Vagina (tissue), 2 donors: ENCODE measurements around the gene BIRC6.

Experiments
- CTCF ChIP-seq, 3 experiments: fragments of 450-650 bp in 2 of 3; fragments of 200-600 bp in 1 of 3; sonication (generic) in 1 of 3; IDR thresholded peaks; one replicate each; pipeline ENCODE4 v1.5.1; 2017 to 2019; ENCODE audit warnings: antibody characterized with exemption in 3 of 3, mild to moderate bottlenecking in 2 of 3, moderate library complexity in 2 of 3
- POLR2A ChIP-seq, 2 donors: fragments of 450-650 bp; IDR thresholded peaks; one replicate each; pipeline ENCODE4 v1.6.1; 2017; ENCODE audit warnings: antibody characterized with exemption in 2 of 2, mild to moderate bottlenecking in 2 of 2, moderate library complexity in 2 of 2

GRCh38 chr2:32422133-32422532 is 65.3 kb downstream of the BIRC6 start:
- TF ChIP-seq CTCF (IDR thresholded peaks at IDR 0.05) = no peak
- TF ChIP-seq POLR2A (IDR thresholded peaks at IDR 0.05) = no peak
